DOHH2 (cell line): ENCODE data around the gene UBE2G2.

Experiments used
- H3F3A ChIP-seq: fragments of 200-600 bp; sonication (generic), shearing (Covaris generic); 2 replicates; pipeline ENCODE4 v1.6.0; 2016; ENCODE audit warnings: antibody characterized with exemption, mild to moderate bottlenecking; ENCODE audit not compliant: control insufficient read depth, insufficient read depth
- H3K27ac ChIP-seq: fragments of 200-600 bp; sonication (generic); 2 replicates; pipeline ENCODE4 v1.5.1; 2014; ENCODE audit warnings: low read depth, mild to moderate bottlenecking, low read length, moderate library complexity
- H3K27me3 ChIP-seq: fragments of 200-600 bp; sonication (generic); 2 replicates; pipeline ENCODE4 v1.6.1; 2014; ENCODE audit warnings: mild to moderate bottlenecking, low read length, mixed read lengths; ENCODE audit not compliant: control insufficient read depth
- H3K36me3 ChIP-seq: fragments of 200-600 bp; sonication (generic); 2 replicates; pipeline ENCODE4 v1.6.1; 2014; ENCODE audit warnings: mild to moderate bottlenecking, low read length, moderate library complexity, mixed read lengths; ENCODE audit not compliant: control insufficient read depth
- H3K4me1 ChIP-seq: fragments of 200-600 bp; sonication (generic); 2 replicates; pipeline ENCODE4 v1.6.1; 2014; ENCODE audit warnings: mild to moderate bottlenecking, low read length, mixed read lengths; ENCODE audit not compliant: control insufficient read depth
- H3K4me2 ChIP-seq: fragments of 200-600 bp; sonication (generic); 2 replicates; pipeline ENCODE4 v1.6.0; 2014; ENCODE audit warnings: mild to moderate bottlenecking, low read length, moderate library complexity
- H3K4me3 ChIP-seq: fragments of 200-600 bp; sonication (generic); 2 replicates; pipeline ENCODE4 v1.5.1; 2014; ENCODE audit warnings: mild to moderate bottlenecking, low read length, mixed read lengths
- H3K79me2 ChIP-seq: fragments of 200-600 bp; sonication (generic); 2 replicates; pipeline ENCODE4 v1.6.1; 2014; ENCODE audit warnings: mild to moderate bottlenecking, low read length, mixed read lengths; ENCODE audit not compliant: control insufficient read depth
- H3K9me2 ChIP-seq: fragments of 200-600 bp; sonication (generic); replicated peaks from 2 replicates; pipeline ENCODE4 v1.6.1; 2014; ENCODE audit warnings: mild to moderate bottlenecking, low read length, mixed read lengths; ENCODE audit not compliant: control insufficient read depth
- H3K9me3 ChIP-seq: fragments of 200-600 bp; sonication (generic); 2 replicates; pipeline ENCODE4 v1.6.1; 2014; ENCODE audit warnings: antibody characterized with exemption, low read length, mixed read lengths; ENCODE audit not compliant: control insufficient read depth, insufficient read depth
- H4K20me1 ChIP-seq: fragments of 200-600 bp; sonication (generic); 2 replicates; pipeline ENCODE4 v1.6.0; 2014; ENCODE audit warnings: low read depth, mild to moderate bottlenecking, antibody characterized with exemption, low read length, moderate library complexity; ENCODE audit not compliant: control insufficient read depth, insufficient read depth
- EZH2phosphoT487 ChIP-seq: fragments of 200-600 bp; sonication (generic); IDR thresholded peaks from 2 replicates; pipeline ENCODE4 v1.6.1; 2017; ENCODE audit warnings: borderline replicate concordance, mild to moderate bottlenecking, antibody characterized with exemption, low read length, moderate library complexity, mixed read lengths
- TF ChIP-seq, protein P1 (sequence below): fragments of 200-600 bp; sonication (generic); IDR thresholded peaks from one replicate; pipeline ENCODE4 v1.5.1; 2014; ENCODE audit warnings: antibody characterized with exemption, mild to moderate bottlenecking, low read depth, low read length; ENCODE audit not compliant: poor library complexity, severe bottlenecking

The UBE2G2 gene

DNA sequence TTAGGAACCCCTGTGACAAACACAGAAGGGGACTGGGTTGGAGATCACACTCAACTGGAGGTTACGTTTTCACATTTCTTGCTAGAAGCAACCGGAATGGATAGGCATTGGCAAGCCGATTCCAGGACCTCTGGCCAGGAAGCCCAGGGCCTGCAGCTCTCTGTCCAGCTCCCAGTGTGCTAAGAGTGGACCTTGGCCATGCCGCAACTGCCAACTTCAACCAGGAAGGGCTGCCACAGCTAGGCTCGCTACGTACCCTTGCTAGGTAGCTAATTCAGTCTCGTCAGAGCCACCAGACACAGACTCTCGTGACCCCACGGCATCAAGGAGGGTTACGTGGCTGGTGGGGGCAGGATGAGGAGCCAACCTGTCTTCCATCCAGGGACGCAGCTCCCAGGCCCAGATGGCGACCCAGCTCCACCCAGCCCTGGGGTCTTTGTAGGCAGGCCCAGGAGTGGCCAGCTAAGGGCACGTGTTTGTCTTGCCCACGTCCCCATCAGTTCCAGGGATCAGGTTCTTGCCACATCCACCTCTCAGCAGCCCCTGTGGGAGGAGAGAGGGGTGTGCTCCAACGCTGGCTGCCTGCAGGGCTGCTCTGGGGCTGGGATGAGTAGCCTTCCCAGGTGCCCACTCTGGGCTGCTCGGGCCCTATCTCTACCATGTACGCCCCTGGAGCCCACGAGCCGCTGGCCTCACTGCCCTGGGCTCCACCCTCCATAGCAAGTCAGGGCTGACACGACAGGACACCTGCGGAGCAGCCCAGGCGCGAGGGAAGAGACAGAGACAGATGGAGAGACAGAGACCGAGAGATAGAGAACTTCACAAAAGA is 39.2 kb downstream of the UBE2G2 start:
- Histone ChIP-seq H3F3A (no peaks in the 10 kb centered on the region), H3K4me3 (no peak overlapping the region), H3K79me2 (no peaks in the 10 kb centered on the region), H3K9me2 (no peaks in the 10 kb centered on the region), H3K9me3 (no peaks in the 10 kb centered on the region), H3K4me1 (no peaks in the 10 kb centered on the region), H3K4me2 (no peak overlapping the region), H3K27me3 (no peaks in the 10 kb centered on the region), H4K20me1 (no peaks in the 10 kb centered on the region), H3K36me3 (no peaks in the 10 kb centered on the region), H3K27ac (no peak overlapping the region)
- no peak for TF ChIP-seq EZH2phosphoT487
- TF ChIP-seq, protein P1, sequence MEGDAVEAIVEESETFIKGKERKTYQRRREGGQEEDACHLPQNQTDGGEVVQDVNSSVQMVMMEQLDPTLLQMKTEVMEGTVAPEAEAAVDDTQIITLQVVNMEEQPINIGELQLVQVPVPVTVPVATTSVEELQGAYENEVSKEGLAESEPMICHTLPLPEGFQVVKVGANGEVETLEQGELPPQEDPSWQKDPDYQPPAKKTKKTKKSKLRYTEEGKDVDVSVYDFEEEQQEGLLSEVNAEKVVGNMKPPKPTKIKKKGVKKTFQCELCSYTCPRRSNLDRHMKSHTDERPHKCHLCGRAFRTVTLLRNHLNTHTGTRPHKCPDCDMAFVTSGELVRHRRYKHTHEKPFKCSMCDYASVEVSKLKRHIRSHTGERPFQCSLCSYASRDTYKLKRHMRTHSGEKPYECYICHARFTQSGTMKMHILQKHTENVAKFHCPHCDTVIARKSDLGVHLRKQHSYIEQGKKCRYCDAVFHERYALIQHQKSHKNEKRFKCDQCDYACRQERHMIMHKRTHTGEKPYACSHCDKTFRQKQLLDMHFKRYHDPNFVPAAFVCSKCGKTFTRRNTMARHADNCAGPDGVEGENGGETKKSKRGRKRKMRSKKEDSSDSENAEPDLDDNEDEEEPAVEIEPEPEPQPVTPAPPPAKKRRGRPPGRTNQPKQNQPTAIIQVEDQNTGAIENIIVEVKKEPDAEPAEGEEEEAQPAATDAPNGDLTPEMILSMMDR: no peak

DNA sequence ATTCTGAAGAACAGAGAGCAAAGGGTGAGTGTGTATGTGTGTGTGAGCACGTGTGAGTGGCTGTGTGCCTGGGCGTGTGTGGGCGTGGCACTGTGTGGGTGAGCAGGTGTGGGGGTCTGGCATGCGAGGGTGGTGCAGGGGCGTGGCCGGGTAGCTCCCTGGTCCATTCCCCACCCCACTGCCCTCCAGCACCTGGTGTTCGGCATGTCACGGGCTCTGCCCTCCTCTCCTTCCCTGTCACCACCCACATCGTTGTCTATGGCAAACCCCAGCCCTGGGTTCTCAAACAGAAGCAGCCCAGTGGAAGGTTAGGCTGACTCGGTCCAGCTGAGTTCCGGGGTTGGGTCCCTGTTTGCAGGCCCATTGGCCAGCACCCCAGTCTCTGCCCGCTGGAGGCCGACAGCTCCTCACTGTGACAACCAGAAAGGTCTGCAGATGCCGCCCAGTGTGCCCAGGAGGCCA is 39.8 kb downstream of the UBE2G2 start:
- Histone ChIP-seq H3F3A (no peaks in the 10 kb centered on the region), H3K27me3 (no peaks in the 10 kb centered on the region), H3K9me3 (no peaks in the 10 kb centered on the region), H4K20me1 (no peaks in the 10 kb centered on the region), H3K4me1 (no peaks in the 10 kb centered on the region), H3K79me2 (no peaks in the 10 kb centered on the region), H3K9me2 (no peaks in the 10 kb centered on the region), H3K4me2 (no peak overlapping the region), H3K36me3 (no peaks in the 10 kb centered on the region), H3K4me3 (no peak overlapping the region), H3K27ac (no peak overlapping the region)
- TF ChIP-seq, protein P1: no peak
- TF ChIP-seq EZH2phosphoT487: no peak

GRCh38 chr21:44761011-44761729 is 40.5 kb downstream of the UBE2G2 start:
- Histone ChIP-seq H4K20me1 (no peaks in the 10 kb centered on the region), H3K36me3 (no peaks in the 10 kb centered on the region), H3K9me3 (no peaks in the 10 kb centered on the region), H3K4me2 (no peak overlapping the region), H3K4me3 (no peak overlapping the region), H3K79me2 (no peaks in the 10 kb centered on the region), H3K4me1 (no peaks in the 10 kb centered on the region), H3K27ac (no peak overlapping the region), H3F3A (no peaks in the 10 kb centered on the region), H3K9me2 (no peaks in the 10 kb centered on the region), H3K27me3 (no peaks in the 10 kb centered on the region)
- TF ChIP-seq, protein P1: peak; percentile 60
- no peak for TF ChIP-seq EZH2phosphoT487
